NCI-H1105 (cell line): Measurements from ENCODE around the gene MUC4.
"Not testable (repeated sequence)": the region's sequence is repeated elsewhere in the genome, so short reads cannot be mapped to it uniquely, and the experiment has no call there.

ENCODE experiments used
- DNase-seq: peaks from one replicate; lab custom pipeline; 2025; lab: John Stamatoyannopoulos, UW

MUC4 gene

DNA sequence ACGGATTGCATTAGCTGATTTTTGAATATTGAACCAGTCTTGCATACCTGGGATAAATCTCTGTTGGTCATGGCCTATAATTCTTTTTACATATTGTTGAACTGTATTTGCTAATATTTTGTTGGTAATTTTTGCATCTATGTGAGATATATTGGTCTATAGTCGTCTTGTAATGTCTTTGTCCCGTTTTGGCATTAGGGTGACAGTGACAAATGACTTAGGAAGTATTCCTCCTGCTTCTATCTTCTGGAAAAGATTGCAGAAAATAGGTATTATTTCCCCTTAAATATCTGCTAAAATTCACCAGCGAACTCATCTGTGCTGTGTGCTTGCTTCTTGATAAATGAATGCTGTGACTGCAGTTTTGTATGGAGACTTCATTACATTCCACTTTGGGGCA is 67.3 kb downstream of the MUC4 start:
- DNase-seq, result no peak

GRCh38 chr3:195739561-195740111 is 72.1 kb downstream of the MUC4 start:
- no peak for DNase-seq

DNA sequence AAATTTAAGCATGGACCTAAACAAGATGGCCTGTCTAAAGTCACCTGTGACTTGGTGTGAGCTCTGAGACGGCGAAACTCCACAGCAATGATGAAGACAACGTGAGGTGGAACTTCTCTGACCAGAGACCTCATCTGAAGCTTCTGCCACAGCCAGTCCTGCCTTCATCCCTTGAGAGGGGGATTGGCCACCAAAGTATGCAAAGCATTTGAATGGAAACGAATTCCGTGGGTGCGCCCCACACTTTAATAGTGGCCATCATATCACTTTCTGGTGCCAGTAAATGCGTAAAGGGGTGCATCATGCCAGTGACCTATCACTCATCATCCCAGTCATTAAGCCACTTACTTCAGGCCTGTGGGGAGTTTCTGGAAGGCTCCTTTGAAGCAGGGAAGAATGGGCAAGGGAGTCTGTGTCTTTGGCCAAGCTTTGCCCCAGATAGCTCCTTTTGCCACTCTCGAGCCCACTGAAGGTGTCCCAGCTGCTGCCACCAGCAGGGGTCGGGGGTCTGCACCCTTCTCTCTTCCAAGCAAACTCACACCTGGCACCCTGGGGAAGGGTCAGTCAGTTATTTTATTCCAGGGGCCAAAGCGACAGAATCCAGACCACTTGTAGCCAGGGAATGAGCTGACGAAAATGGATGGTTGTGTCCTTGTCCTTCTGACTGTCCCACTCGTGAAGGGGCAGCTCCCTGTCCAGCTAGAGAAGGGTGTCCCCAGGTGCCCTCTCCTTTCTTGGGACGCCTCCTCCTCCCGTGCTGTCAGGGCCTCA is 73.3 kb downstream of the MUC4 start:
- DNase-seq, result no peak

DNA sequence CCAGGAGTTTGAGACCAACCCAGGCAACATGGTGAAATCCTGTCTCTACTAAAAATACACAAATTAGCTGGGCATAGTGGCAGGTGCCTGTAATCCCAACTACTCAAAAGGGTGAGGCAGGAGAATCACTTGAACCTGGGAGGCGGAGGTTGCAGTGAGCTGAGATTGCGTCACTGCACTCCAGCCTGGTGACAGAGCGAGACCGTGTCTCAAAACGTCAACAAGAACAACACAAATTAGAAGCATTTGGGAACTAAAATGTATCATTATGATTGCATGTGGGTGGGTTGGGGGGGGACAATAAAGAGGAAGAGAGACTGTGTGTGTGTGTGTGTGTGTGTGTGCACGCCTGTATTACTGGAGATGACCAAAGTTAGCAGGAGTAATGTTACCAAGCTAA is 73.9 kb downstream of the MUC4 start:
- not testable (repeated sequence) for DNase-seq

- DNase-seq, result no peak
These were observed 74.8 kb downstream of the MUC4 start for GRCh38 chr3:195736866-195737490.

DNA sequence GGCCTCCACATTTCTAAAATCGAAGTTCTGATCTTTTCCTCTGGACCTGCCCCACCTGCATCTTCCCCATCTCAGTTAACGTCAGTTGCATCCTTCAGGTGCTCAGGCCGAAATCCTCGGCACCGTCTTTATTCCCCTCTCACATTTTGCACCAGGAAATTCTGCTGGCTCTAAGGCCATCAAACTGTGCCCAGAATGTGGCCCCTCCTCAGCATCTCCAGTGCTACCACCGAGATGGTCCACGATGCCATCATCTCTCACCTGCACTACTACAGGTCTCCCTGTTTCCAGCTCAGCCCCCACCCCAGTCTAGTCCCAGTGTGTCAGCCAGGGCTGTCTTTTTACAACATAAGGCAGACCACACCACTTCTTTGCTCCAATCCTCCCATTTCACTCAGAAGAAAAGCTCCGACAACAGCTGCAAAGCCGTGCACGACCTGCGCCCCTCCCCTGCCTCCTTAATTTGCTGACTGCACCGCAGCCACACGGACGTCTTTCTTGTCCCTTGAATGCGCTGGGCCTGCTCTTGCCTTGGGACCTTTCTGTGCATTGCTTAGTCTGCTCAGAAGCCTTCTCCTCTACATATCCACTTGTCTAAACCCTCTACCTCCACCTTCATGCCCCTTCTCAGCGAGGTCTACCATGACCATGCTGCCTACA is 76.6 kb downstream of the MUC4 start:
- DNase-seq, result no peak

- DNase-seq, result no peak
These were observed 78.8 kb downstream of the MUC4 start for GRCh38 chr3:195732940-195733339.

DNA sequence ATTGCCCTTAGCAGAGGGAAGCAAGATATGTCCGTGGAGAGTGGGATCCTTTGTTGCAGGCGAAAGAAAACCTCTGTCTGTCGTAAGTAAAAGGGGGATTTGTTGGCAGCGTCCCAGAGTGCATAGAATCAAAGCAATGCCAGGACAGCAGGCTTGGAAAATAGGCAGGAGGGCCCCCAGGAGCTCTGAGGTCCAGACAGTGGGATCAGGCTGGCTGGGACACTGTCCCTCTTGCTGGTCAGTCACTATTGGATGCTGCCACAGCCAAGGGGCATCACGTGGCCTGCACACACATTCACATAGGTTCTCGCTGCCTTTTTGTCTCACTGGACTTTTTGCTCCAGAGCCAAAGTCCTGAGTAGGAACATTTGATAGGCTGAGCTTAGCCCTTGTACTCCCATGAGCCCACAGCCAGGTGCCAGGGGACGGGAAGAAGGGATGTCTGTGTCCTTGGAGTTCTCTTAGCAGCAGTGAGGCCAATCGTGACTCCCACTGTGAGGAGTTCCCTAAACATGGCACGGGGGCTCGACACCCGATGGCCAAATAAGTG is 80.3 kb downstream of the MUC4 start:
- no peak for DNase-seq

DNA sequence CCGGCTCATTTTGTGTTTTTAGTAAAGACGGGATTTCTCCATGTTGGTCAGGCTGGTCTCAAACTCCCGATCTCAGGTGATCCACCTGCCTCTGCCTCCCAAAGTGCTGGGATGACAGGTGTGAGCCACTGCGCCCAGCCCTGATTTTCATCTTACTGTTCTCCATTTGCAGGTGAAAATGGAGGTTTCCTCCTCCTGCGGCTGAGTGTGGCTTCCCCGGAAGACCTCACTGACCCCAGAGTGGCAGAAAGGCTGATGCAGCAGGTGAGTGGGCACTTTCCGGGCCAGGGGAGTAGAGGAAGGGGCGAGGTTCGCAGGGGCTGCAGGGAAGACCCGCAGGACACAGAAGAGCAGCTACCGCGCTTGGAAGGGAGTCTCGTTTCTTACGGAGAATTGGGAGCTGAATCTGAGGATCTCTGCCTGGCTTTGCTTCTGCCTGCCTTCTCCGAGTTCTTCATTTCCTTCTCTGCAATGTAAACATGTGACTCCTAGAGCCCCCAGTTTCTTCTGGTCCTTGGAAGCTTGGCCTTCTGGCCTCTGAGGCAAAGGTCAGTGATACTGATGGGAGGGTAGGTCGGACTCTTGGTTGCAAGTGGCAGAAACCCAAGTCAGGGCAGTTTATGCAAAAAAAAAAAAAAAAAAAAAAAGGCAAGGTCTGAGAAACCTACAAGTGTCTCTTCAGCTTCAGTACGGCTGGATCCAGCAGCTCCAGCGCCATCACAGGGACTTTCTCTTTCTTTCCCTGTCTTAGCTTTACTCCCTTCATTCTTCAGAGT is 82.1 kb downstream of the MUC4 start:
- no peak for DNase-seq

DNA sequence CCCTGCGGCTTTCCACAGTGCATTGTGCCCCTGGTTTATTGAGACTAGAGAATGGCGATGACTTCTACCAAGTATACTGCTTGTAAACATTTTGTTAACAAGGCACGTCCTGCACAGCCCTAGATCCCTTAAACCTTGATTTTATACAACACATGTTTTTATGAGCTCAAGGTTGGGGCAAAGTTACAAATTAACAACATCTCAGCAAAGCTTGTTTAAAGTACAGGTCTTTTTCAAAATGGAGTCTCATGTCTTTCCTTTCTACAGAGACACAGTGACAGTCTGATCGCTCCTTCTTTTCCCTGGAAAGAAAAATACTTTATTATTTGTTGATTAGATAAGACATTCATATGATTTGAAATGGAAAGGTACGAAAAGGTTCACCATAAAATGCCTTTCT is 82.9 kb downstream of the MUC4 start:
- not testable (repeated sequence) for DNase-seq

GRCh38 chr3:195727606-195728195 is 84.0 kb downstream of the MUC4 start:
- no peak for DNase-seq

- not testable (repeated sequence) for DNase-seq
These were observed 85.6 kb downstream of the MUC4 start for GRCh38 chr3:195725916-195726740.

DNA sequence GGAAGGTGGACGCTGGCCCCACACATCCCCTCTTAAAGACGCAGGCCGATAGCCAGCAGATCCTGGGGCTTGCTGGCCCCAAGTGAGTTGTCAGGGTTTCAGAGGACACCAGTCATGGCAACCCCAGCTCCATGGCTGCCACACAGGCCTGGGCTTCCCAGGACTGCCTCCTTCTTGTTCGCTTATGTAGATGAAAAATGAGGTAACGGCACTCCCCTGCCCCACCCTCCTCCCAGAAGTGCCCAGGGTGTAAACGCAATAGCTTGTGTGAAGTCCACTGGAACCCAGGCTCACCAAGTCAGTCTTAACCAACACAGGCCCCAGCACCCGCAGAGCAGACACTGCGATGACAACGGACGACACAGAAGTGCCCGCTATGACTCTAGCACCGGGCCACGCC is 87.4 kb downstream of the MUC4 start:
- DNase-seq, result not testable (repeated sequence)

GRCh38 chr3:195722996-195723345 is 88.8 kb downstream of the MUC4 start:
- DNase-seq, result not testable (repeated sequence)

GRCh38 chr3:195722139-195722995 is 89.4 kb downstream of the MUC4 start:
- DNase-seq, result not testable (repeated sequence)

DNA sequence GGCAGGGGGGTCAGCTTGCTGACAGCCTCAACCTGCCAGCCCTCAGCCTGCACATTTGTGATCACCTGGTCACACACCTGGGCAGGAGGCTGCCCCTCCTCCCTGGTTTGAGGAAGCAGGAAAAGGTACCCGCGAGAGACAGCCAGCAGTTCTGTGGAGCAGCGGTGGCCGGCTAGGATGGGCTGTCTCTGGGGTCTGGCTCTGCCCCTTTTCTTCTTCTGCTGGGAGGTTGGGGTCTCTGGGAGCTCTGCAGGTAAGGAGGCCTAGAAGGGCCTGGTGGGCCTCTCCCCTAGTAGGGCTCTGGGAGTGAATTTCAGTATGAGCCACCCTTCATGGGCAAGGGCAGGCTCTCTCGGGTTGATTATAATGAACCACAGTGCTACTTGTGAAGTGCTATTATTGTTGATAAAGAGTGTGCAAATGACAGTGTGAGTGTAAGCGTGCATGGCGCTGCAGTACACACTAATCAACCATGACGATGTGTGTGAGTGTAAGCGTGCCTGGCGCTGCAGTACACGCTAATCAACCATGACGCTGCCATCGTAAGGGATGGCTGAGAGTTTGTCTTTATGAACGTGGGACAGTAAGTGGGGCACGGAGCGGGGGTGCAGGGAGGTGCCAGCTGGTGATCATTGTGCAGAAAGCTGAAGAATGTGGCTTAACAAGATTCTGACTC is 90.8 kb downstream of the MUC4 start, which contains the start of gene MUC20:
Gene MUC20, plus strand, starts transcription at position 148 of the 676 bp plus-strand sequence. Its CDS starts 30 bp downstream, at position 178.
- DNase-seq, result not testable (repeated sequence)

DNA sequence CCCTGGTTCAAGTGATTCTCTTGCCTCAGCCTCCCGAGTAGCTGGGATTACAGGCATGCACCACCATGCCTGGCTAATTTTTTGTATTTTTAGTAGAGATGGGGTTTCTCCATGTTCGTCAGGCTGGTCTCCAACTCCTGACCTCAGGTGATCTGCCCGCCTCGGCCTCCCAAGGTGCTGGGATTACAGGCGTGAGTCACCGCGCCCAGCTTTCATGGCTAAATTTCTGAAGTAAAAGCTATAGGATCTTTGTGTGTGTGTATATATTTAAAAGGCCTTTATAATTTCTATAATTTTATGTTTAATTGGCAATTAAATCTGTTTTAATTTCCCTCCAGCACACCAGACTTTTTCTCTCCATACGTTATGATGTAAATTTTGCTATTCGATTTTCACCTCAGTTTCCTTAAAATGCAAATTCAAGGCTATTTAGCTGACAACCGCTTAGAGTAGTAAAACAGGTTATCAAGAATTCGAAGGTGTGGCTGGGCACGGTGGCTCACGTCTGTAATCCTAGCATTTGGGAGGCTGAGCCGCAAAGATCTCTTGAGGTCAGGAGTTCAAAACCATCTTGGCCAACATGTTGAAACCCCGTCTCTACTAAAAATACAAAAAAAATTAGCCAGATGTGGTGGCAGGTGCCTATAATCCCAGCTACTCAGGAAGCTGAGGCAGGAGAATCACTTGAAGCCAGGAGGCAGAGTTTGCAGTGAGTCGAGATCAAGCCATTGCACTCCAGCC is 92.0 kb downstream of the MUC4 start:
- DNase-seq, result not testable (repeated sequence)

GRCh38 chr3:195718477-195718984 is 93.2 kb downstream of the MUC4 start:
- DNase-seq, result no peak
